DMS53 (cell line): ENCODE data around the gene PTGES3.
"Not testable (repeated sequence)": the region's sequence is repeated elsewhere in the genome, so short reads cannot be mapped to it uniquely, and the experiment has no call there.

Experiments used
- DNase-seq: peaks from one replicate; lab custom pipeline; 2025; lab: John Stamatoyannopoulos, UW

Gene PTGES3

GRCh38 chr12:56657416-56658379 lies 30.4 kb downstream of the PTGES3 start:
- no peak for DNase-seq

- not testable (repeated sequence) for DNase-seq
Measured at GRCh38 chr12:56653781-56654180, 34.3 kb downstream of the PTGES3 start.

GRCh38 chr12:56648023-56648422 lies 40.1 kb downstream of the PTGES3 start:
- DNase-seq = not testable (repeated sequence)

- peak; percentile 100 for DNase-seq
Measured at GRCh38 chr12:56645717-56646446, 42.2 kb downstream of the PTGES3 start, which contains the start of gene ATP5F1B. ATP5F1B (minus strand) TSS chr12:56645984; CDS start chr12:56645963, 21 bp downstream.

- DNase-seq = peak; percentile 53
Measured at GRCh38 chr12:56645201-56645716, 42.8 kb downstream of the PTGES3 start.

GRCh38 chr12:56644654-56645053 lies 43.4 kb downstream of the PTGES3 start:
- no peak for DNase-seq

GRCh38 chr12:56641219-56641618 lies 46.9 kb downstream of the PTGES3 start:
- no peak for DNase-seq

- no peak for DNase-seq
Measured at GRCh38 chr12:56637621-56638020, 50.5 kb downstream of the PTGES3 start.

- DNase-seq = peak; percentile 100
Measured at GRCh38 chr12:56636675-56637540, 51.2 kb downstream of the PTGES3 start.

- peak; percentile 95 for DNase-seq
Measured at GRCh38 chr12:56635806-56636674, 52.0 kb downstream of the PTGES3 start.

- DNase-seq = peak; percentile 95
Measured at GRCh38 chr12:56634837-56635791, 53.0 kb downstream of the PTGES3 start.

GRCh38 chr12:56634242-56634836 lies 53.7 kb downstream of the PTGES3 start:
- DNase-seq = peak; percentile 73

GRCh38 chr12:56633468-56634241 lies 54.4 kb downstream of the PTGES3 start:
- DNase-seq = no peak

- DNase-seq = no peak
Measured at GRCh38 chr12:56632701-56633467, 55.2 kb downstream of the PTGES3 start.

- peak; percentile 27 for DNase-seq
Measured at GRCh38 chr12:56631790-56632700, 56.0 kb downstream of the PTGES3 start.

- peak; percentile 92 for DNase-seq
Measured at GRCh38 chr12:56630180-56630632, 57.9 kb downstream of the PTGES3 start, which contains the start of gene BAZ2A. BAZ2A (minus strand) TSS chr12:56630326; CDS start chr12:56617530, 12,796 bp downstream.
